GM12878 (cell line): ENCODE data around the gene TRABD2B. TPM values are rescaled to one million over a fixed set of nuclear protein-coding genes. Genes with fewer than 3 reads are reported as not detected.

Experiments used
- ATAC-seq: fragments of 200-7000 bp; cut with Tn5 transposase; 3 replicates; pipeline ENCODE4 v1.9.1; 2020; ENCODE audit warnings: mild to moderate bottlenecking, moderate library complexity
- BruUV-seq: library from RNA; stranded (reverse); fragments of 400-500 nt; replicated peaks from 2 replicates; lab custom pipeline; 2021; lab: Mats Ljungman, UMichigan
- CTCF ChIA-PET: fragments of 300-600 bp; sonication (Branson Sonifier 250); formaldehyde crosslinking; extraction: SDS; loops from one replicate; lab custom pipeline; 2021; ENCODE audit warnings: inconsistent platforms; lab: Yijun Ruan, JAX
- POLR2A ChIA-PET: fragments of 350-600 bp; formaldehyde crosslinking; extraction: SDS; loops from one replicate; lab custom pipeline; 2021; ENCODE audit warnings: inconsistent platforms; lab: Charles Lee
- RAD21 ChIA-PET: fragments of 300-600 bp; sonication (Branson Sonifier 250); formaldehyde crosslinking; loops from one replicate; lab custom pipeline; 2023; ENCODE audit warnings: antibody characterized with exemption; ENCODE audit not compliant: unreplicated experiment; lab: Charles Lee
- SMC1A ChIA-PET: fragments of 300-600 bp; sonication (Branson Sonifier 250); formaldehyde crosslinking; loops from one replicate; lab custom pipeline; 2023; ENCODE audit not compliant: unreplicated experiment, uncharacterized antibody; lab: Charles Lee
- DNase-seq: peaks from one replicate; pipeline ENCODE4 v3.0.0-alpha.2; 2011; ENCODE audit warnings: low read depth, low spot score
- FAIRE-seq: peaks from 3 replicates; lab custom pipeline; 2011; peaks lifted over from hg19 to GRCh38; lab: Jason Lieb, UNC
- H2AFZ ChIP-seq: 2 replicates; pipeline ENCODE4 v1.6.0; 2011; ENCODE audit warnings: low read depth, low read length, control low read depth; ENCODE audit not compliant: control insufficient read depth
- H3K27ac ChIP-seq: 2 replicates; pipeline ENCODE4 v1.5.1; 2011; ENCODE audit warnings: control low read depth; ENCODE audit not compliant: control insufficient read depth, insufficient read depth
- H3K27me3 ChIP-seq, 2 experiments: replicated peaks in 1 of 2; 2 replicates each; pipeline versions ENCODE4 v1.6.0 to v1.6.1; 2011; ENCODE audit warnings: low read length in 1 of 2; ENCODE audit not compliant: control insufficient read depth in 2 of 2, insufficient read depth in 2 of 2
- H3K36me3 ChIP-seq, 2 experiments: 2 replicates each; pipeline ENCODE4 v1.5.1; 2011; ENCODE audit warnings: low read length in 1 of 2; ENCODE audit not compliant: control insufficient read depth in 2 of 2, insufficient read depth in 2 of 2
- H3K4me1 ChIP-seq: 2 replicates; pipeline ENCODE4 v1.6.1; 2011; ENCODE audit warnings: mild to moderate bottlenecking, low read length, moderate library complexity, mixed read lengths; ENCODE audit not compliant: control insufficient read depth, insufficient read depth
- H3K4me2 ChIP-seq: 2 replicates; pipeline ENCODE4 v1.6.0; 2011; ENCODE audit warnings: control low read depth; ENCODE audit not compliant: control insufficient read depth, insufficient read depth
- H3K4me3 ChIP-seq: fragments of 200-600 bp; sonication (generic); 2 replicates; pipeline ENCODE4 v1.5.1; 2016
- H3K79me2 ChIP-seq: 2 replicates; pipeline ENCODE4 v1.6.0; 2011; ENCODE audit warnings: low read length; ENCODE audit not compliant: control insufficient read depth, insufficient read depth
- H3K9ac ChIP-seq: 2 replicates; pipeline ENCODE4 v1.8.0; 2011; ENCODE audit warnings: low read length, control low read depth, mixed read lengths; ENCODE audit not compliant: control insufficient read depth, insufficient read depth
- H3K9me3 ChIP-seq: replicated peaks from 3 replicates; pipeline ENCODE4 v1.5.1; 2011; ENCODE audit warnings: mild to moderate bottlenecking, low read length; ENCODE audit not compliant: control insufficient read depth, insufficient read depth
- H4K20me1 ChIP-seq: 2 replicates; pipeline ENCODE4 v1.6.0; 2011; ENCODE audit not compliant: control insufficient read depth, insufficient read depth
- CBFB ChIP-seq: IDR thresholded peaks from 2 replicates; pipeline ENCODE4 v1.6.1; 2016; ENCODE audit warnings: antibody characterized with exemption, low read depth
- CBX3 ChIP-seq: fragments of 200-600 bp; sonication (generic); IDR thresholded peaks from 2 replicates; pipeline ENCODE4 v1.6.1; 2016; ENCODE audit warnings: low read depth, borderline replicate concordance
- CTCF ChIP-seq, 3 experiments: IDR thresholded peaks in 2 of 3; conservative IDR thresholded peaks in 1 of 3; 2 replicates each; pipeline ENCODE4 v1.5.1; 2011; ENCODE audit warnings: low read depth in 3 of 3, low read length in 3 of 3, mild to moderate bottlenecking in 3 of 3, control low read depth in 2 of 3, moderate library complexity in 2 of 3, inconsistent platforms in 1 of 3, mixed read lengths in 1 of 3; ENCODE audit not compliant: control insufficient read depth in 2 of 3, insufficient read depth in 1 of 3; ENCODE audit errors: extremely low read depth in 1 of 3
- IRF4 ChIP-seq: IDR thresholded peaks from 2 replicates; pipeline ENCODE4 v1.6.1; 2011; ENCODE audit warnings: low read depth, low read length
- MEF2B ChIP-seq: fragments of 450-650 bp; IDR thresholded peaks from 2 replicates; pipeline ENCODE4 v1.6.1; 2018; ENCODE audit warnings: mild to moderate bottlenecking, moderate library complexity; ENCODE audit not compliant: partially characterized antibody, poor library complexity, severe bottlenecking
- MTA3 ChIP-seq: IDR thresholded peaks from 2 replicates; pipeline ENCODE4 v1.6.1; 2012; ENCODE audit warnings: low read length, inconsistent platforms, borderline replicate concordance
- POLR2AphosphoS2 ChIP-seq: IDR thresholded peaks from 2 replicates; pipeline ENCODE4 v1.6.1; 2011; ENCODE audit warnings: low read depth, mild to moderate bottlenecking, low read length, improper control_type of control experiment, moderate library complexity
- RFX5 ChIP-seq: IDR thresholded peaks from 2 replicates; pipeline ENCODE4 v1.6.1; 2011; ENCODE audit warnings: low read depth, low read length, improper control_type of control experiment
- TAF1 ChIP-seq: IDR thresholded peaks from 2 replicates; pipeline ENCODE4 v1.6.1; 2011; ENCODE audit warnings: mild to moderate bottlenecking, low read depth, low read length, borderline replicate concordance
- WGBS: methylation state at CpG from one replicate; pipeline ENCODE4 v1.1.6; 2016; ENCODE audit warnings: low lambda C conversion rate; ENCODE audit not compliant: insufficient replicate concordance, insufficient coverage; ENCODE audit errors: missing lambda C conversion rate; 5-methylcytosine and 5-hydroxymethylcytosine counted together
- in situ Hi-C: fragments of 300-500 bp; cut with MboI; formaldehyde crosslinking; loops from 9 replicates; pipeline ENCODE4 v1.14.3; 2018; ENCODE audit warnings: mixed read lengths
- intact Hi-C: fragments of 100-400 bp; cut with micrococcal nuclease; formaldehyde crosslinking; loops from one replicate; pipeline ENCODE4 v1.14.2; 2022; ENCODE audit not compliant: unreplicated experiment
- polyA plus RNA-seq, 11 experiments: library from polyadenylated mRNA; depleted of rRNA in 4 of 11; unstranded in 6 of 11; stranded (reverse) in 5 of 11; fragments of >200 nt; fragmentation: Nextera tagmentation in 4 of 11; fragmentation: Illumina TruSeq in 1 of 11; extraction: Ambion mirVana in 4 of 11; extraction: Trizol in 1 of 11; gene quantifications; 1 replicate in 1 of 11; 2 replicates in 10 of 11; pipeline versions ENCODE4 v1.2.1 to v1.2.3, GENCODE V29; 2011 to 2016; ENCODE audit warnings: inconsistent platforms in 2 of 11, missing spikeins in 2 of 11, low read depth in 1 of 11
- total RNA-seq, 4 experiments: library from RNA; depleted of rRNA in 3 of 4; stranded (reverse); fragments of >200 nt in 3 of 4; fragmentation: Illumina TruSeq in 1 of 4; extraction: Trizol in 1 of 4; gene quantifications; 2 replicates each; pipeline versions ENCODE4 v1.2.1 to v1.2.3, GENCODE V29; 2013 to 2021

TRABD2B gene
- total and polyA plus RNA-seq, 10 of the 15 experiments (the other 5 are each of a cell fraction or from before 2014, with no cell fraction given), result not detected

DNA sequence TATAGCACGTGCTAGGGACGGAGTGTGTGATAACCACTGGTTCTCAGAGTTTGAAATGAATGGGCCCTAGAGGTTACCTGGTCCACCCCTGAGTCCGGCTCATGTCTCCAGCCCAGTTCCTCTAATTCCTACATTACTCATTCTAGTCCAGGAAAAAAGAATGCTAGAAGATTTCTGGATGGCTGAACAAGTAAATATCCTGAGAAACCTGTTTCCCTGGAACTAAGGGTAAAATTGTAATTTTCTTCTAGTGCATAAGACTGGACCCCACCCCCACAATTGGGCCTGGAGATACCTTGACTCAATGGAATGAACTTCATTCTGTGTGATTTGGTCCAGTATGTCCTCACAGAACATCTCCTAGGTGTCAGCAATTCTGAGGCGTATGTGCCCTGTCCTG, 208.4 kb downstream of the TRABD2B start:
- no peaks in the 10 kb centered on the region for H3K9me3 ChIP-seq
- peaks cover 0 to 1% of the 10 kb centered on the region in 2 experiments; a peak in 1 of 4 replicates for H3K27me3 ChIP-seq
- no peaks in the 10 kb centered on the region for H3K36me3 ChIP-seq
- no peak for ATAC-seq
- H2AFZ ChIP-seq, result no peak overlapping the region
- POLR2A ChIA-PET, result no interaction called here
- no peak overlapping the region for H3K27ac ChIP-seq
- no TSS peak for BruUV-seq
- no peaks in the 10 kb centered on the region for H3K79me2 ChIP-seq
- H3K9ac ChIP-seq, result no peak overlapping the region
- no peaks in the 10 kb centered on the region for H4K20me1 ChIP-seq
- TF ChIP-seq POLR2AphosphoS2 (no peak), MEF2B (no peak), CBX3 (no peak), TAF1 (no peak), IRF4 (no peak), CTCF (IDR thresholded peaks at IDR 0.05 in 2 of 3, conservative IDR thresholded peaks at IDR 0.05 in 1 of 3; ENCODE audit: control insufficient read depth in 2 of 3, extremely low read depth in 1 of 3, insufficient read depth in 1 of 3, low read depth in 3 of 3, low read length in 3 of 3) (no peak), RFX5 (no peak), CBFB (no peak), MTA3 (no peak)
- TF ChIP-seq, all 136 proteins: peak for 0
- CTCF ChIA-PET, result no interaction called here
- H3K4me1 ChIP-seq, result no peaks in the 10 kb centered on the region
- WGBS, result 2% methylated on average over 4 of the region's 4 CpGs
- no peak overlapping the region for H3K4me3 ChIP-seq
- FAIRE-seq (no peak), DNase-seq (no peak)
- in situ Hi-C loops, result no loop called here
- SMC1A ChIA-PET, result no interaction called here
- intact Hi-C loops, result no loop called here
- RAD21 ChIA-PET, result no interaction called here
- H3K4me2 ChIP-seq, result no peak overlapping the region
